Tibial nerve (tissue), 4 donors: Measurements from ENCODE around the gene GUCY2F. TPM values are rescaled to one million over a fixed set of nuclear protein-coding genes. Genes with fewer than 3 reads are reported as not detected.

Source experiments
- DNase-seq, 2 donors: peaks; one replicate each; pipeline ENCODE4 v3.0.0-alpha.2; 2019; ENCODE audit warnings: low spot score in 2 of 2
- H3K27ac ChIP-seq, 4 donors: fragments of 200-600 bp; sonication (generic) in 3 of 4; one replicate each; pipeline ENCODE4 v1.5.1; 2017 to 2019; ENCODE audit warnings: mild to moderate bottlenecking in 1 of 4
- H3K27me3 ChIP-seq, 2 donors: fragments of 200-600 bp; sonication (generic) in 1 of 2; one replicate each; pipeline versions ENCODE4 v1.5.1 to v1.6.0; 2017 to 2019
- H3K36me3 ChIP-seq, 3 donors: fragments of 200-600 bp; sonication (generic); one replicate each; pipeline ENCODE4 v1.5.1; 2018 to 2019
- H3K4me1 ChIP-seq, 4 donors: fragments of 200-600 bp; sonication (generic) in 3 of 4; one replicate each; pipeline ENCODE4 v1.5.1; 2017 to 2019
- H3K4me3 ChIP-seq, 4 donors: fragments of 200-600 bp; sonication (generic) in 3 of 4; one replicate each; pipeline ENCODE4 v1.5.1; 2017 to 2019; ENCODE audit warnings: mild to moderate bottlenecking in 1 of 4, moderate library complexity in 1 of 4
- H3K9me3 ChIP-seq, 4 donors: fragments of 200-600 bp; sonication (generic) in 3 of 4; one replicate each; pipeline ENCODE4 v1.5.1; 2017 to 2019
- EP300 ChIP-seq, 2 donors: sonication (generic); formaldehyde crosslinking; IDR thresholded peaks; one replicate each; pipeline ENCODE4 v1.6.1; 2017; ENCODE audit warnings: antibody characterized with exemption in 2 of 2, mild to moderate bottlenecking in 1 of 2
- POLR2A ChIP-seq, 2 donors: fragments of 450-650 bp; IDR thresholded peaks; one replicate each; pipeline ENCODE4 v1.6.1; 2017; ENCODE audit warnings: antibody characterized with exemption in 2 of 2, mild to moderate bottlenecking in 2 of 2, moderate library complexity in 2 of 2
- WGBS, 2 donors: methylation state at CpG; one replicate each; pipeline ENCODE4 v1.1.5; 2018; 5-methylcytosine and 5-hydroxymethylcytosine counted together
- total RNA-seq, 4 donors: library from RNA; depleted of rRNA; stranded (reverse); fragments of >200 nt; gene quantifications; one replicate each; pipeline ENCODE4 v1.1.0, GENCODE V29; 2016
- TF ChIP-seq, protein P1 (sequence below), 5 experiments: fragments of 200-600 bp in 3 of 5; fragments of 450-650 bp in 2 of 5; sonication (generic) in 3 of 5; IDR thresholded peaks; one replicate each; pipeline ENCODE4 v1.5.1; 2016 to 2019; ENCODE audit warnings: antibody characterized with exemption in 5 of 5, mild to moderate bottlenecking in 3 of 5, moderate library complexity in 2 of 5

GUCY2F gene
- total RNA-seq, 4 donors from 2014 or later, result not detected

DNA sequence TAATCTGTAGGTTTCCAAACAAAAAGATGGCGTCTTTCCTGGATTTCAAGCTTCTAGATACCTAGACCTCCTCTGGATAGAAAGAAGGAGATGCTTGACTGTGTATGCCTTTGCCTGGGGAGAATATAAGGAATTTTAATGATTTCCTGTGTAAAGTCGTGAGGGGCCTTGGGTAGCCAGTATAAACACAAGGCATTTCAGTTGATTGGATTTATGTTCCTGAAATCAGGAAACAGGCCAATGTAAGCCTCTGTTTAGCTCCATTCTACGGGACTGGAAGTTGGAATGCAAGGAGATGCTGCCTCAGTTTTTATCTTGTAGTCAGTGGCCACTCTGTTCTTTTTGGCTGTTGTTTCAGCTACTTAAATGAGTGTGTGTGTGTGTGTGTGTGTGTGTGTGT is 137.2 kb downstream of the GUCY2F start:
- TF ChIP-seq, protein P1, sequence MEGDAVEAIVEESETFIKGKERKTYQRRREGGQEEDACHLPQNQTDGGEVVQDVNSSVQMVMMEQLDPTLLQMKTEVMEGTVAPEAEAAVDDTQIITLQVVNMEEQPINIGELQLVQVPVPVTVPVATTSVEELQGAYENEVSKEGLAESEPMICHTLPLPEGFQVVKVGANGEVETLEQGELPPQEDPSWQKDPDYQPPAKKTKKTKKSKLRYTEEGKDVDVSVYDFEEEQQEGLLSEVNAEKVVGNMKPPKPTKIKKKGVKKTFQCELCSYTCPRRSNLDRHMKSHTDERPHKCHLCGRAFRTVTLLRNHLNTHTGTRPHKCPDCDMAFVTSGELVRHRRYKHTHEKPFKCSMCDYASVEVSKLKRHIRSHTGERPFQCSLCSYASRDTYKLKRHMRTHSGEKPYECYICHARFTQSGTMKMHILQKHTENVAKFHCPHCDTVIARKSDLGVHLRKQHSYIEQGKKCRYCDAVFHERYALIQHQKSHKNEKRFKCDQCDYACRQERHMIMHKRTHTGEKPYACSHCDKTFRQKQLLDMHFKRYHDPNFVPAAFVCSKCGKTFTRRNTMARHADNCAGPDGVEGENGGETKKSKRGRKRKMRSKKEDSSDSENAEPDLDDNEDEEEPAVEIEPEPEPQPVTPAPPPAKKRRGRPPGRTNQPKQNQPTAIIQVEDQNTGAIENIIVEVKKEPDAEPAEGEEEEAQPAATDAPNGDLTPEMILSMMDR (IDR thresholded peaks at IDR 0.05), result no peak
- TF ChIP-seq EP300 (IDR thresholded peaks at IDR 0.05) (no peak), POLR2A (IDR thresholded peaks at IDR 0.05) (no peak)
- H3K27me3 ChIP-seq, result peaks cover 0 to 4% of the 10 kb centered on the region in 2 donors
- no peak overlapping the region for H3K4me3 ChIP-seq
- H3K36me3 ChIP-seq, result no peaks in the 10 kb centered on the region
- no peak for DNase-seq
- H3K27ac ChIP-seq, result no peak overlapping the region
- H3K9me3 ChIP-seq, result no peaks in the 10 kb centered on the region
- 36 to 55% methylated on average over 3 of the region's 3 CpGs for WGBS, 2 donors
- H3K4me1 ChIP-seq, result no peaks in the 10 kb centered on the region

DNA sequence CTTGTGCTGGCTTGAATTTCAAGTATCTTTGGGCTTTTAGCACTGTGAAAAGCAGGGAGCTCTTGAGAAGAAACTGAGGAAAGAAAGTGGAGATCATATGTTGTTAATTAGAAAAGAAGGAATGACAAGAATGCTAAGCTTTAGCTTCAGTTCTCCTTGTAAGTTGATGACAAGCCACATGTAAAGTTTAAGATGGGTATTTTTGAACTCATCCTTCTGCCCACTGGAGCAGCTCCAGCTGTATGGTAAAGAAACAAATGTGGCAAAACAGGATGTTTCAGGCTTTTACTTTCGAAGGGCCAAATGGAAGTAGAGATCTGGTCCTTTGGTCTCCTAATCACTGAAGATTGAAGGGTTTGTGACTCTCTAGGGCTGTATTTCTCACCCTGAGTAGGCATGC is 137.8 kb downstream of the GUCY2F start:
- H3K36me3 ChIP-seq, result no peaks in the 10 kb centered on the region
- H3K4me3 ChIP-seq, result no peak overlapping the region
- 45 to 69% methylated on average over 1 of the region's 1 CpG for WGBS, 2 donors
- no peak overlapping the region for H3K27ac ChIP-seq
- no peak for TF ChIP-seq POLR2A (IDR thresholded peaks at IDR 0.05)
- TF ChIP-seq, protein P1 (IDR thresholded peaks at IDR 0.05), result no peak
- no peaks in the 10 kb centered on the region for H3K9me3 ChIP-seq
- DNase-seq, result no peak
- H3K4me1 ChIP-seq, result no peaks in the 10 kb centered on the region
- no peaks in the 10 kb centered on the region for H3K27me3 ChIP-seq

DNA sequence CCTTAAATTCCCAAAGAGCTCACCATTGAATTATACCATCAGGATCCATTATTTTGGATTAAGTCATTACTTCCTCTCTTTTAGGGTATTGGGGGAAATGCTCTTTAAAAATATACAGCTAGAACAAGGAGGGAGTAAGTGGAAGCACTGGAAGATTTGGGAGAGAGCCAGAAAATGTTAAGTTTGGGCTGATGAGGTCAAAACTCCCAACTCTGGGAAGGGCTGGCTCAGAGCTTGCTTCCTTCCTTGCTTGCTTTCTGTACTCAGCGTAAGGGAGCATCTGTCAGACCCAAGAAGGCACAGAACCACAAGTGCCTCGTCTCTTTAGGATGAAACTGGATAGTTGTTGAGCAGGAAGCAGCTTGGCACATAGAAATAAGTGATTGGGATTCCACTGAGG is 138.2 kb downstream of the GUCY2F start:
- no peak for DNase-seq
- no peak overlapping the region for H3K4me3 ChIP-seq
- H3K9me3 ChIP-seq, result no peaks in the 10 kb centered on the region
- WGBS, 2 donors, result 48 to 54% methylated on average over 2 of the region's 2 CpGs
- no peaks in the 10 kb centered on the region for H3K27me3 ChIP-seq
- H3K27ac ChIP-seq, result no peak overlapping the region
- no peaks in the 10 kb centered on the region for H3K36me3 ChIP-seq
- TF ChIP-seq POLR2A (IDR thresholded peaks at IDR 0.05) (no peak), EP300 (IDR thresholded peaks at IDR 0.05) (no peak)
- TF ChIP-seq, protein P1 (IDR thresholded peaks at IDR 0.05), result no peak
- H3K4me1 ChIP-seq, result no peaks in the 10 kb centered on the region

DNA sequence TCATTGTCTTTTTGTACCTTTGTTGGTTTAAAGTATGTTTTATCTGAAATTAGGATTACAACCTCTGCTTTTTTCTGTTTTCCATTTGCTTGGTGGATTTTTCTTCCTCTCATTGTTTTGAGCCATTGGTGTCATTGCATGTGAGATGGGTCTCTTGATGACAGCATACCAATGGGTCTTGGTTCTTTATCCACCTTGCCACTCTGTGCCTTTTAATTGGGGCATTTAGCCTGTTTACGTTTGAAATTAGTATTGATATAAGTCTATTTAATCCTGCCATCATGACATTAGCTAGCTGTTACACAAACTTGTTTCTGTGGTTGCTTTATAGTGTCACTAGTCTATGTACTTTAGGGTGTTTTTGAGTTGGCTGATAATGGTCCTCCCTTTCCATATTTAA is 145.7 kb downstream of the GUCY2F start:
- WGBS, 2 donors, result 80 to 93% methylated on average over 1 of the region's 1 CpG
- H3K27me3 ChIP-seq, result no peaks in the 10 kb centered on the region
- no peak for TF ChIP-seq EP300 (IDR thresholded peaks at IDR 0.05)
- TF ChIP-seq POLR2A (IDR thresholded peaks at IDR 0.05), result no peak
- TF ChIP-seq, protein P1 (IDR thresholded peaks at IDR 0.05), result no peak
- peaks cover 0 to 11% (median 0%) of the 10 kb centered on the region in 4 donors for H3K9me3 ChIP-seq
- H3K4me3 ChIP-seq, result no peak overlapping the region
- H3K36me3 ChIP-seq, result no peaks in the 10 kb centered on the region
- no peak for DNase-seq
- no peaks in the 10 kb centered on the region for H3K4me1 ChIP-seq
- no peak overlapping the region for H3K27ac ChIP-seq

DNA sequence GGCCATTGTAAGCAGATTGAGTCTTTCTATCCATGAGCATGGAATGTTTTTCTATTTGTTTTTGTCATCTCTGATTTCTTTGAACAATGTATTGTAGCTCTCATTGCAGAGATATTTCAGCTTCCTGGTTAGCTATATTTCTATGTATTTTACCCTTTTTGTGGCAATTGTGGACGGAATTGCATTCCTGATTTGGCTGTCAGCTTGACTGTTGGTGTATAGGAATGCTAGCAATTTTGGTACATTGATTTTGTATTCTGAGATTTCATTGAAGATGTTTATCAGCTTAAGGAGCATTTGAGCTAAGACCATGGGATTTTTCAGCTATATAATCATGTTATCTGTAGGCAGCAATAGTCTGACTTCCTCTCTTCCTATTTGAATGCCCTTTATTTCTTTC is 154.6 kb downstream of the GUCY2F start:
- WGBS, 2 donors, result 28 to 73% methylated on average over 1 of the region's 1 CpG
- no peak overlapping the region for H3K27ac ChIP-seq
- no peak for TF ChIP-seq POLR2A (IDR thresholded peaks at IDR 0.05)
- TF ChIP-seq EP300 (IDR thresholded peaks at IDR 0.05), result no peak
- TF ChIP-seq, protein P1 (IDR thresholded peaks at IDR 0.05), result no peak
- H3K36me3 ChIP-seq, result no peaks in the 10 kb centered on the region
- H3K9me3 ChIP-seq, result peaks cover 0 to 8% (median 0%) of the 10 kb centered on the region in 4 donors
- no peak for DNase-seq
- H3K27me3 ChIP-seq, result no peaks in the 10 kb centered on the region
- no peaks in the 10 kb centered on the region for H3K4me1 ChIP-seq
- H3K4me3 ChIP-seq, result no peak overlapping the region

Other genes starting within 250 kb of the GUCY2F start
- 10 to 100 TPM in 1 of 4 donors, 1 to 10 TPM in 3; 5.1 to 10.7 (median 7.8) TPM for gene NXT2, start 54.8 kb upstream of the GUCY2F start, total RNA-seq
- gene KCNE5, start 143.1 kb upstream of the GUCY2F start, total RNA-seq, result under 1 TPM in 1 of 4 donors, not detected in 3; 0.66 TPM